Non-pigmented ciliary epithelial cell (primary cell): ENCODE data around the gene RHBDL1.

Experiments used
- DNase-seq: peaks from one replicate; pipeline ENCODE4 v3.0.0-alpha.2; 2010; ENCODE audit warnings: low read depth

The RHBDL1 gene

GRCh38 chr16:674214-674881 is 1.1 kb upstream of the RHBDL1 start:
- DNase-seq = no peak

GRCh38 chr16:675884-676564 is 553 bp downstream of the RHBDL1 start:
- no peak for DNase-seq

GRCh38 chr16:676565-676902 is 1.1 kb downstream of the RHBDL1 start:
- DNase-seq = no peak

GRCh38 chr16:676913-677312 is 1.4 kb downstream of the RHBDL1 start:
- DNase-seq = no peak

- no peak for DNase-seq
These were observed 2.1 kb downstream of the RHBDL1 start for GRCh38 chr16:677316-678190.

GRCh38 chr16:678209-678857 is 2.9 kb downstream of the RHBDL1 start:
- DNase-seq = no peak

GRCh38 chr16:678858-679813 is 3.7 kb downstream of the RHBDL1 start:
- DNase-seq = no peak

- DNase-seq = peak; percentile 20
These were observed 4.5 kb downstream of the RHBDL1 start, which contains the start of gene STUB1 for GRCh38 chr16:679814-680624. STUB1 (plus strand) TSS chr16:680410; CDS start chr16:680526, 116 bp downstream.

GRCh38 chr16:680625-680945 is 5.1 kb downstream of the RHBDL1 start:
- no peak for DNase-seq

- no peak for DNase-seq
These were observed 5.7 kb downstream of the RHBDL1 start for GRCh38 chr16:680967-681745.

GRCh38 chr16:681746-682427 is 6.4 kb downstream of the RHBDL1 start:
- DNase-seq = no peak

- DNase-seq = no peak
These were observed 7.3 kb downstream of the RHBDL1 start for GRCh38 chr16:682493-683395.

GRCh38 chr16:683396-684070 is 8.1 kb downstream of the RHBDL1 start:
- no peak for DNase-seq

- DNase-seq = peak; percentile 63
These were observed 8.8 kb downstream of the RHBDL1 start, which contains the start of gene JMJD8 for GRCh38 chr16:684071-684794. JMJD8 (minus strand) TSS chr16:684334; CDS start chr16:684319, 15 bp downstream.

GRCh38 chr16:684961-685696 is 9.7 kb downstream of the RHBDL1 start:
- no peak for DNase-seq

- DNase-seq = no peak
These were observed 10.5 kb downstream of the RHBDL1 start for GRCh38 chr16:685967-686366.
